Measurements from ENCODE around the gene IGDCC3. TPM values are rescaled to one million over a fixed set of nuclear protein-coding genes. Genes with fewer than 3 reads are reported as not detected.
A peak's percentile ranks its signal among the peaks of the same experiment; 100 is the strongest.

Gene IGDCC3
- polyA plus RNA-seq, 1 donor (not counting 4 experiments of a cell fraction or from before 2014, with no cell fraction given) = not detected

- no peaks in the 10 kb centered on the region for H3K9me3 ChIP-seq (ENCODE audit: control insufficient read depth, low read depth, low read length)
- H3K4me2 ChIP-seq (ENCODE audit: control insufficient read depth, extremely low read depth, insufficient read depth, low read depth, low read length) = no peak overlapping the region
- H3K79me2 ChIP-seq (ENCODE audit: control insufficient read depth, insufficient read depth, low read length) = no peaks in the 10 kb centered on the region
- no peak for FAIRE-seq
- peaks cover 79% of the 10 kb centered on the region for H3K27me3 ChIP-seq (ENCODE audit: control insufficient read depth, extremely low read depth, insufficient read depth, low read length)
- no peaks in the 10 kb centered on the region for H3K36me3 ChIP-seq (ENCODE audit: control insufficient read depth in 2 of 2, extremely low read depth in 1 of 2, insufficient read depth in 2 of 2, low read length in 2 of 2)
- TF ChIP-seq CTCF (optimal IDR thresholded peaks at IDR 0.05 in 1 of 3, IDR thresholded peaks at IDR 0.05 in 1 of 3, conservative IDR thresholded peaks at IDR 0.05 in 1 of 3; ENCODE audit: extremely low read depth in 1 of 3, insufficient read depth in 2 of 3, low read length in 3 of 3) (no peak), EZH2 (IDR thresholded peaks at IDR 0.05; ENCODE audit: low read length) (peak; percentile 6)
- peaks cover 2% of the 10 kb centered on the region for H3K4me1 ChIP-seq (ENCODE audit: control insufficient read depth, extremely low read depth, insufficient read depth, low read length)
- no peak overlapping the region for H2AFZ ChIP-seq (ENCODE audit: control insufficient read depth, low read length)
- DNase-seq (ENCODE audit: low read depth, low spot score) = no peak
- no peak overlapping the region for H3K4me3 ChIP-seq (ENCODE audit: control insufficient read depth in 2 of 3, extremely low read depth in 1 of 3, insufficient read depth in 2 of 3, low read depth in 1 of 3, low read length in 3 of 3)
- H4K20me1 ChIP-seq (ENCODE audit: control insufficient read depth, extremely low read depth, insufficient read depth, low read length) = no peaks in the 10 kb centered on the region
- H3K27ac ChIP-seq (ENCODE audit: control insufficient read depth, insufficient read depth, low read length) = no peak overlapping the region
- H3K9me1 ChIP-seq (ENCODE audit: control insufficient read depth, extremely low read depth, insufficient read depth, low read length) = no peaks in the 10 kb centered on the region
- dilution Hi-C loops (cut with MboI; ENCODE audit: extremely low pct_ligation_motif_present, low sequenced_read_pairs) = no loop called here
- H3K9ac ChIP-seq (ENCODE audit: control insufficient read depth, extremely low read depth, insufficient read depth, low read length) = no peak overlapping the region
Measured at GRCh38 chr15:65375871-65376607, 1.8 kb downstream of the IGDCC3 start.

GRCh38 chr15:65374821-65375401 lies 2.9 kb downstream of the IGDCC3 start:
- dilution Hi-C loops (cut with MboI; ENCODE audit: extremely low pct_ligation_motif_present, low sequenced_read_pairs) = no loop called here

More at GRCh38 chr15:65374821-65375401, 2.9 kb downstream of the IGDCC3 start:
- H3K27ac ChIP-seq (ENCODE audit: control insufficient read depth, insufficient read depth, low read length) = no peak overlapping the region
- H3K9me1 ChIP-seq (ENCODE audit: control insufficient read depth, extremely low read depth, insufficient read depth, low read length) = no peaks in the 10 kb centered on the region
- H2AFZ ChIP-seq (ENCODE audit: control insufficient read depth, low read length) = no peak overlapping the region
- no peak for DNase-seq (ENCODE audit: low read depth, low spot score)
- H3K4me2 ChIP-seq (ENCODE audit: control insufficient read depth, extremely low read depth, insufficient read depth, low read depth, low read length) = no peak overlapping the region
- no peaks in the 10 kb centered on the region for H3K36me3 ChIP-seq (ENCODE audit: control insufficient read depth in 2 of 2, extremely low read depth in 1 of 2, insufficient read depth in 2 of 2, low read length in 2 of 2)
- H3K79me2 ChIP-seq (ENCODE audit: control insufficient read depth, insufficient read depth, low read length) = no peaks in the 10 kb centered on the region
- no peaks in the 10 kb centered on the region for H4K20me1 ChIP-seq (ENCODE audit: control insufficient read depth, extremely low read depth, insufficient read depth, low read length)
- TF ChIP-seq CTCF (optimal IDR thresholded peaks at IDR 0.05 in 1 of 3, IDR thresholded peaks at IDR 0.05 in 1 of 3, conservative IDR thresholded peaks at IDR 0.05 in 1 of 3; ENCODE audit: extremely low read depth in 1 of 3, insufficient read depth in 2 of 3, low read length in 3 of 3) (no peak), EZH2 (IDR thresholded peaks at IDR 0.05; ENCODE audit: low read length) (no peak)
- peaks cover 68% of the 10 kb centered on the region for H3K27me3 ChIP-seq (ENCODE audit: control insufficient read depth, extremely low read depth, insufficient read depth, low read length)
- H3K9me3 ChIP-seq (ENCODE audit: control insufficient read depth, low read depth, low read length) = no peaks in the 10 kb centered on the region
- FAIRE-seq = no peak
- H3K4me3 ChIP-seq (ENCODE audit: control insufficient read depth in 2 of 3, extremely low read depth in 1 of 3, insufficient read depth in 2 of 3, low read depth in 1 of 3, low read length in 3 of 3) = no peak overlapping the region
- peaks cover 2% of the 10 kb centered on the region for H3K4me1 ChIP-seq (ENCODE audit: control insufficient read depth, extremely low read depth, insufficient read depth, low read length)
- H3K9ac ChIP-seq (ENCODE audit: control insufficient read depth, extremely low read depth, insufficient read depth, low read length) = no peak overlapping the region

Measured in keratinocyte (primary cell).